Prostate gland (tissue), 2 donors: ENCODE measurements around the gene PAX5. TPM values are rescaled to one million over a fixed set of nuclear protein-coding genes. Genes with fewer than 3 reads are reported as not detected.

Source experiments
- DNase-seq: peaks from one replicate; pipeline ENCODE4 v3.0.0-alpha.2; 2019; ENCODE audit warnings: low spot score
- H3K27ac ChIP-seq, 2 donors: fragments of 200-600 bp; sonication (generic); 2 replicates each; pipeline ENCODE4 v1.5.1; 2017 to 2019
- H3K27me3 ChIP-seq: fragments of 200-600 bp; sonication (generic); replicated peaks from 2 replicates; pipeline ENCODE4 v1.5.1; 2019; ENCODE audit not compliant: insufficient read depth
- H3K36me3 ChIP-seq, 2 donors: fragments of 200-600 bp; sonication (generic); 1 replicate in 1 of 2; 2 replicates in 1 of 2; pipeline versions ENCODE4 v1.5.1 to v1.8.1; 2017 to 2019
- H3K4me1 ChIP-seq: fragments of 200-600 bp; sonication (generic); replicated peaks from 2 replicates; pipeline ENCODE4 v1.5.1; 2019
- H3K4me3 ChIP-seq, 2 donors: fragments of 200-600 bp; sonication (generic); 2 replicates each; pipeline ENCODE4 v1.5.1; 2017 to 2019
- H3K9me3 ChIP-seq: fragments of 200-600 bp; sonication (generic); 2 replicates; pipeline ENCODE4 v1.5.1; 2017
- CTCF ChIP-seq, 4 experiments: fragments of 200-600 bp in 2 of 4; fragments of 450-650 bp in 2 of 4; sonication (generic) in 2 of 4; IDR thresholded peaks; 1 replicate in 3 of 4; 2 replicates in 1 of 4; pipeline ENCODE4 v1.5.1; 2016 to 2019; ENCODE audit warnings: antibody characterized with exemption in 4 of 4, mild to moderate bottlenecking in 2 of 4, moderate library complexity in 2 of 4
- POLR2A ChIP-seq: fragments of 450-650 bp; IDR thresholded peaks from one replicate; pipeline ENCODE4 v1.6.1; 2016; ENCODE audit warnings: antibody characterized with exemption, mild to moderate bottlenecking
- POLR2AphosphoS5 ChIP-seq: sonication (generic); formaldehyde crosslinking; IDR thresholded peaks from one replicate; pipeline ENCODE4 v1.6.1; 2017; ENCODE audit warnings: antibody characterized with exemption
- WGBS: methylation state at CpG from one replicate; pipeline ENCODE4 v1.1.5; 2018; 5-methylcytosine and 5-hydroxymethylcytosine counted together
- intact Hi-C: fragments of 100-400 bp; cut with DNase I; formaldehyde crosslinking; loops from one replicate; pipeline ENCODE4 v1.14.2; 2022
- total RNA-seq, 2 donors: library from RNA; depleted of rRNA; stranded (reverse); fragments of >200 nt; gene quantifications; one replicate each; pipeline ENCODE4 v1.1.0, GENCODE V29; 2016

PAX5 gene
- total RNA-seq, 2 donors from 2014 or later = 0.05 to 0.11 TPM

GRCh38 chr9:36848946-36849345 is 185.1 kb downstream of the PAX5 start:
- Histone ChIP-seq H3K27me3 (no peaks in the 10 kb centered on the region), H3K4me3 (no peak overlapping the region), H3K36me3 (no peaks in the 10 kb centered on the region), H3K9me3 (no peaks in the 10 kb centered on the region), H3K4me1 (no peaks in the 10 kb centered on the region), H3K27ac (no peak overlapping the region)
- intact Hi-C loops = no loop called here
- TF ChIP-seq CTCF (IDR thresholded peaks at IDR 0.05) (no peak), POLR2A (no peak), POLR2AphosphoS5 (no peak)
- DNase-seq = no peak
- WGBS = 46% methylated on average over 5 of the region's 5 CpGs

- TF ChIP-seq POLR2A = no peak
- TF ChIP-seq POLR2AphosphoS5 = no peak
- no peak for TF ChIP-seq CTCF (IDR thresholded peaks at IDR 0.05)
- no peak for DNase-seq
- Histone ChIP-seq H3K36me3 (no peaks in the 10 kb centered on the region), H3K27me3 (no peaks in the 10 kb centered on the region), H3K27ac (no peak overlapping the region), H3K4me1 (no peaks in the 10 kb centered on the region), H3K4me3 (no peak overlapping the region), H3K9me3 (no peaks in the 10 kb centered on the region)
- intact Hi-C loops = no loop called here
- WGBS = 34% methylated on average over 21 of the region's 22 CpGs
These were observed 186.0 kb downstream of the PAX5 start for GRCh38 chr9:36847781-36848673.

- Histone ChIP-seq H3K9me3 (no peaks in the 10 kb centered on the region), H3K4me3 (no peak overlapping the region), H3K4me1 (no peaks in the 10 kb centered on the region), H3K27me3 (no peaks in the 10 kb centered on the region), H3K36me3 (no peaks in the 10 kb centered on the region), H3K27ac (no peak overlapping the region)
- 89% methylated on average over 8 of the region's 8 CpGs for WGBS
- intact Hi-C loops = no loop called here
- TF ChIP-seq POLR2A = no peak
- TF ChIP-seq POLR2AphosphoS5 = no peak
- no peak for DNase-seq
These were observed 187.4 kb downstream of the PAX5 start for GRCh38 chr9:36846621-36847020.

- DNase-seq = no peak
- intact Hi-C loops = no loop called here
- Histone ChIP-seq H3K27ac (no peak overlapping the region), H3K9me3 (no peaks in the 10 kb centered on the region), H3K4me3 (no peak overlapping the region), H3K36me3 (no peaks in the 10 kb centered on the region), H3K27me3 (no peaks in the 10 kb centered on the region), H3K4me1 (no peaks in the 10 kb centered on the region)
- WGBS = 85% methylated on average over 2 of the region's 2 CpGs
- TF ChIP-seq POLR2A (no peak), CTCF (IDR thresholded peaks at IDR 0.05) (no peak), POLR2AphosphoS5 (no peak)
These were observed 188.2 kb downstream of the PAX5 start for GRCh38 chr9:36845844-36846243.

GRCh38 chr9:36844961-36845360 is 189.1 kb downstream of the PAX5 start:
- Histone ChIP-seq H3K27ac (no peak overlapping the region), H3K4me1 (no peaks in the 10 kb centered on the region), H3K9me3 (no peaks in the 10 kb centered on the region), H3K36me3 (no peaks in the 10 kb centered on the region), H3K27me3 (no peaks in the 10 kb centered on the region), H3K4me3 (no peak overlapping the region)
- WGBS = 69% methylated on average over 1 of the region's 1 CpG
- TF ChIP-seq POLR2AphosphoS5 = no peak
- no peak for TF ChIP-seq CTCF (IDR thresholded peaks at IDR 0.05)
- TF ChIP-seq POLR2A = no peak
- no peak for DNase-seq
- intact Hi-C loops = no loop called here
